ENCODE data around the gene SLC22A12. TPM values are rescaled to one million over a fixed set of nuclear protein-coding genes. Genes with fewer than 3 reads are reported as not detected.

Gene SLC22A12
- polyA plus RNA-seq, 1 of the 3 experiments (the other 2 are of a cell fraction), result not detected

GRCh38 chr11:64600281-64600992 lies 9.4 kb downstream of the SLC22A12 start (continued):
- no peak for TF ChIP-seq FOXJ3 (CRISPR knock-in tag; IDR thresholded peaks at IDR 0.05)

GRCh38 chr11:64601605-64602465 lies 10.8 kb downstream of the SLC22A12 start:
- H3K9ac ChIP-seq, result no peak overlapping the region
- peak; percentile 41 for DNase-seq
- POLR2A ChIA-PET, result no interaction called here

DNA sequence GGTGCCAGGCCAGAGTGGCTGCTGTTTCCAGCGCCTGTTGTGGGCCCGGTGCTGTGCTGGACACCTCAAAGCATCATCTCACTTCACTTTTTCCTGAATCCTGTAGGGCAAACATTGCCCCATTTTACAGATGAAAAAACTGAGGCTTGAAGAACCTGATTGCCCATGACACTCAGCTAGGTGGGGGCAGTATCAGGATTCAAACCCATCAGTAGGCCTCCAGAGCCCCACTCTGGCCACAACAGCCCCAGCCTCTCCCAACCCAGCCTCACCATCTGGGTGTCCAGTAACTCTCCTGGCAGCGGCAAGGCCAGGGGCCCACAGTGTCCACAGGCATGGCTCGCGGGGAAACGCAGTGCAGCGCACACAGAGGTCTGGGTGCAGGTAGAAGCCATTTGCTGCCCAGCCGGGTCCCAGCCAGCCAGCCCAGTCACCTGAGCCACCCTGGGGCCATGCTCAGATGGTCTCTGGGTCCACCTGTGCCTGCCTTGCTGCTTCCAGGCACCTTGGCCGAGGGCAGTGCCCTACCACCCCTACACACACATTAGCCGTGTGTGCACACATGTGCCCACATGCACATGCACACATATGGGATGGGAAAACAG lies 11.5 kb downstream of the SLC22A12 start:
- no peak overlapping the region for H3K4me2 ChIP-seq
- H3K9me2 ChIP-seq, result no peaks in the 10 kb centered on the region
- no peak overlapping the region for H2AFZ ChIP-seq (ENCODE audit: low read depth)
- H3K27me3 ChIP-seq (ENCODE audit: insufficient read depth), result 0 out of 2 replicates have a peak, but pooled peaks cover 5% of the 10 kb centered on the region
- no peaks in the 10 kb centered on the region for H3K36me3 ChIP-seq (replicated peaks in 1 of 2; ENCODE audit: control insufficient read depth in 1 of 2, insufficient read depth in 2 of 2, low read length in 1 of 2)
- TF ChIP-seq USF2 (IDR thresholded peaks at IDR 0.05; ENCODE audit: borderline replicate concordance, low read depth, low read length) (no peak), FOXM1 (IDR thresholded peaks at IDR 0.05; ENCODE audit: low read depth) (no peak), GATA2 (CRISPR knock-in tag; IDR thresholded peaks at IDR 0.05) (no peak), TEAD4 (IDR thresholded peaks at IDR 0.05; ENCODE audit: borderline replicate concordance, insufficient read depth) (no peak), TCF12 (IDR thresholded peaks at IDR 0.05) (no peak), USF1 (IDR thresholded peaks at IDR 0.05; ENCODE audit: borderline replicate concordance, low read depth) (no peak), POLR2AphosphoS5 (IDR thresholded peaks at IDR 0.05; ENCODE audit: low read depth, low read length) (no peak), GABPA (IDR thresholded peaks at IDR 0.05; ENCODE audit: low read depth) (no peak)
- TF ChIP-seq, protein P1, sequence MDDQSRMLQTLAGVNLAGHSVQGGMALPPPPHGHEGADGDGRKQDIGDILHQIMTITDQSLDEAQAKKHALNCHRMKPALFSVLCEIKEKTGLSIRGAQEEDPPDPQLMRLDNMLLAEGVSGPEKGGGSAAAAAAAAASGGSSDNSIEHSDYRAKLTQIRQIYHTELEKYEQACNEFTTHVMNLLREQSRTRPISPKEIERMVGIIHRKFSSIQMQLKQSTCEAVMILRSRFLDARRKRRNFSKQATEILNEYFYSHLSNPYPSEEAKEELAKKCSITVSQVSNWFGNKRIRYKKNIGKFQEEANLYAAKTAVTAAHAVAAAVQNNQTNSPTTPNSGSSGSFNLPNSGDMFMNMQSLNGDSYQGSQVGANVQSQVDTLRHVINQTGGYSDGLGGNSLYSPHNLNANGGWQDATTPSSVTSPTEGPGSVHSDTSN (IDR thresholded peaks at IDR 0.05), result no peak
- TF ChIP-seq, protein P2, sequence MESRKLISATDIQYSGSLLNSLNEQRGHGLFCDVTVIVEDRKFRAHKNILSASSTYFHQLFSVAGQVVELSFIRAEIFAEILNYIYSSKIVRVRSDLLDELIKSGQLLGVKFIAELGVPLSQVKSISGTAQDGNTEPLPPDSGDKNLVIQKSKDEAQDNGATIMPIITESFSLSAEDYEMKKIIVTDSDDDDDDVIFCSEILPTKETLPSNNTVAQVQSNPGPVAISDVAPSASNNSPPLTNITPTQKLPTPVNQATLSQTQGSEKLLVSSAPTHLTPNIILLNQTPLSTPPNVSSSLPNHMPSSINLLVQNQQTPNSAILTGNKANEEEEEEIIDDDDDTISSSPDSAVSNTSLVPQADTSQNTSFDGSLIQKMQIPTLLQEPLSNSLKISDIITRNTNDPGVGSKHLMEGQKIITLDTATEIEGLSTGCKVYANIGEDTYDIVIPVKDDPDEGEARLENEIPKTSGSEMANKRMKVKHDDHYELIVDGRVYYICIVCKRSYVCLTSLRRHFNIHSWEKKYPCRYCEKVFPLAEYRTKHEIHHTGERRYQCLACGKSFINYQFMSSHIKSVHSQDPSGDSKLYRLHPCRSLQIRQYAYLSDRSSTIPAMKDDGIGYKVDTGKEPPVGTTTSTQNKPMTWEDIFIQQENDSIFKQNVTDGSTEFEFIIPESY (IDR thresholded peaks at IDR 0.05; ENCODE audit: borderline replicate concordance, low read depth), result no peak
- no peak overlapping the region for H3K9ac ChIP-seq
- H3K9me3 ChIP-seq, result no peaks in the 10 kb centered on the region
- no peaks in the 10 kb centered on the region for H4K20me1 ChIP-seq (ENCODE audit: insufficient read depth)
- ChIA-PET CTCF (interaction anchor here (0.7 kb wide), 1 partner anchor 64 kb away, joined by 3 read pairs; no protein-coding TSS in a partner anchor), POLR2A (no interaction called here)
- no peaks in the 10 kb centered on the region for H3K79me2 ChIP-seq (ENCODE audit: insufficient read depth)
- WGBS (ENCODE audit: low lambda C conversion rate), result 73% methylated on average over 5 of the region's 10 CpGs
- no peak overlapping the region; a peak in 1 of 4 replicates for H3K27ac ChIP-seq (ENCODE audit: low read depth in 2 of 2, low read length in 1 of 2)
- no peak overlapping the region for H3K4me3 ChIP-seq (ENCODE audit: low read depth in 2 of 2, low read length in 1 of 2)
- no peaks in the 10 kb centered on the region; a peak in 1 of 4 replicates for H3K4me1 ChIP-seq (ENCODE audit: control insufficient read depth in 1 of 2, insufficient read depth in 2 of 2, low read depth in 1 of 2, low read length in 1 of 2)
- H3F3A ChIP-seq (replicated peaks; ENCODE audit: insufficient read depth), result no peaks in the 10 kb centered on the region
- DNase-seq, result no peak

More at GRCh38 chr11:64601605-64602465, 10.8 kb downstream of the SLC22A12 start:
- Histone ChIP-seq H3F3A (replicated peaks; ENCODE audit: insufficient read depth) (no peaks in the 10 kb centered on the region), H3K9me3 (no peaks in the 10 kb centered on the region), H3K4me2 (no peak overlapping the region), H3K27me3 (ENCODE audit: insufficient read depth) (0 out of 2 replicates have a peak, but pooled peaks cover 5% of the 10 kb centered on the region), H3K79me2 (ENCODE audit: insufficient read depth) (no peaks in the 10 kb centered on the region), H3K4me3 (ENCODE audit: low read depth in 2 of 2, low read length in 1 of 2) (no peak overlapping the region), H4K20me1 (ENCODE audit: insufficient read depth) (no peaks in the 10 kb centered on the region), H3K27ac (ENCODE audit: low read depth in 2 of 2, low read length in 1 of 2) (no peak overlapping the region), H3K36me3 (replicated peaks in 1 of 2; ENCODE audit: control insufficient read depth in 1 of 2, insufficient read depth in 2 of 2, low read length in 1 of 2) (no peaks in the 10 kb centered on the region), H3K9me2 (no peaks in the 10 kb centered on the region), H3K4me1 (ENCODE audit: control insufficient read depth in 1 of 2, insufficient read depth in 2 of 2, low read depth in 1 of 2, low read length in 1 of 2) (no peaks in the 10 kb centered on the region; a peak in 1 of 4 replicates), H2AFZ (ENCODE audit: low read depth) (no peak overlapping the region)
- 52% methylated on average over 12 of the region's 12 CpGs for WGBS (ENCODE audit: low lambda C conversion rate)
- CTCF ChIA-PET, result interaction anchor here (0.7 to 1.7 kb wide), 2 partner anchors 47 to 65 kb away, joined by 3 to 5 read pairs; no protein-coding TSS in a partner anchor
- TF ChIP-seq FOXM1 (IDR thresholded peaks at IDR 0.05; ENCODE audit: low read depth), result no peak
- TF ChIP-seq, protein P1 (IDR thresholded peaks at IDR 0.05), result no peak
